NAMALWA (cell line): ENCODE results near the gene TBC1D22A.

Experiments
- DNase-seq: peaks from one replicate; pipeline ENCODE4 v3.0.0-alpha.2; 2015; ENCODE audit warnings: low spot score

Gene TBC1D22A

DNA sequence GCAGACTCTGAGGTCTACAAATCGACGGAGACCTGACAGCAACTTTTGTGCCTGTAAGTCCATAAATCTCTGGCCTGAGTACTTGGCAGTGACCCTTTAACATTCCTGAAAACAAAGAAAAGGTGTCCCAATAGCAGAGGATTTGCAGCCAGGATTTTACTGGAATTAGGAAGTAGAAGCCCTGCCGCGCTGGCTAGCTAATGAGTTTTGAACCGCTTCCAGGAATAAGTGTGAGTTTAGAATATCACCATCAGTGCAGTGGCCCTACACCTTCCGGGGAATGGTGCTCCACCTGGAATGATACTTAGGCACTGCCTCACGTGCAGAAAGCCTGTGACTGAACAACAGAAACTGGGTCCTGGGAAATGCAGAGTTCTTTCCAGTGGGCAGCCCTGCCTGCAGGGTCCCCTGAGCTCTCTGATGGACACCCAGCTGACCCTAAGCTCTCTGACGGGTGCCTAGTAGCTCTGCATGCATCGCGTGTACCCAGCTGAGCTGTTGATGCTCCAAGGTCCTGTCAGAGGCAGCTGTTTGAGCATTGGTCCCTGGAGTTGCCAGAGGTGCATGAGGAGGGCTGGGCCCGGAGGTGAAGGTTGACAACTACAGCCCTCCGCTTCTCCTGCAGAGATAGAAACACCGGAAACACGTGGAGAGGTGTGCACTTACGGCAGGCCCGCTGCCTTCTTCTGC, 380.9 kb downstream of the TBC1D22A start:
- no peak for DNase-seq

DNA sequence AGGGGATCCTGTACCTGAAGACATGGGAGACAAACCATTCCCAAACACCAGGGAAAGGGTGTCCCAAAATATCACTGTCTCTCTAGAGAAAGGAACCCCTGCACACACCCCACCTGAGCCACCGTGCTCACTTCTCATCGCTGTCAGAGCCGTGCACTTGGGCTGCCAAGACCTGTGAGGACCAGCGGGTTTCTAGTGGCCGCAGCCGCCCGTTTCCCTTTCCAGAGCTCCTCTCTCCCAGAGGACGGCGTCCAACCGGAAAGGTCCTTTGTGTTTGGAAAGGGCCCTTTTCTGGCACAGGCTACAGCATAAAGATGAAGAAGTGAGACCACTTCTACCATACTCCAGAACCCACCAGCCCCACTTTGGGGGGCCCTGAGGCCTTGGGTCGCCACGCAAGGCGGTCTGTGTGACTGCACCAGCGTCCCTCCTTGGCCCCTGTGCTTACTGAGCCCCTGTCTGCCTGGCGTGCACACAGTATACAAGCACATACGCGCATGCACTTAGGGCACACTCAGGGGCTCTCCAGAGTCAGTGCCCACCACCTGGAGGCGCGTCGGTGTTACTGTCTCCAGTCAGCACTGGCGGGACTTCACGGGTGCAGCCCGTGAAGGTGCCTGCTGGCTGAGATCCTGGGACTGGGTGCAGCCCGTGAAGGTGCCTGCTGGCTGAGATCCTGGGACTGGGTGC, 381.8 kb downstream of the TBC1D22A start:
- no peak for DNase-seq

DNA sequence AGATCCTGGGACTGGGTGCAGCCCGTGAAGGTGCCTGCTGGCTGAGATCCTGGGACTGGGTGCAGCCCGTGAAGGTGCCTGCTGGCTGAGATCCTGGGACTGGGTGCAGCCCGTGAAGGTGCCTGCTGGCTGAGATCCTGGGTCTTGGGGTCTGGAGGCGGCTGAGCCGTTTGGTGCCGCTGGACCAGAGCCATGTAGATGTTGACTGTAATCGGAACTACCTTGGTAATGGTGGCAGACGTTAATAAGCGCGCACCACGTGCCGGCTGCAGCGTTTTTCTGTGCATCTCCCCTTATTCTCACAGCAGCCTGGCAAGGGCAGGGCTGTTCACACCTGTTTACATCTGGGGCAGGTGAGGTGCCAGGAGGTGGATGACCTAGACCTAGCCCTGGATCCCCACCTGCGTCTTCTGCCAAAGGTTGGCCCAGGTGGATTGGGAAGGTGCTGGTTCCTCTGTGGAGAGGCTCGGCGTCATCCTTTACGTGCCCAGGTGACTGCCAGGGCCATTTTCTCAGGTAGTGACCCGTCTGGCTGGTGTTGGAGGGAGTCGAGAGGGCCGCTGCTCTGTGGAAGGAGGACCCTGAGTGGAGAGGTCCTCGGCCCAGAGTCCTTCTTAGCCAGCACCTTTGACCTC, 382.5 kb downstream of the TBC1D22A start:
- no peak for DNase-seq

DNA sequence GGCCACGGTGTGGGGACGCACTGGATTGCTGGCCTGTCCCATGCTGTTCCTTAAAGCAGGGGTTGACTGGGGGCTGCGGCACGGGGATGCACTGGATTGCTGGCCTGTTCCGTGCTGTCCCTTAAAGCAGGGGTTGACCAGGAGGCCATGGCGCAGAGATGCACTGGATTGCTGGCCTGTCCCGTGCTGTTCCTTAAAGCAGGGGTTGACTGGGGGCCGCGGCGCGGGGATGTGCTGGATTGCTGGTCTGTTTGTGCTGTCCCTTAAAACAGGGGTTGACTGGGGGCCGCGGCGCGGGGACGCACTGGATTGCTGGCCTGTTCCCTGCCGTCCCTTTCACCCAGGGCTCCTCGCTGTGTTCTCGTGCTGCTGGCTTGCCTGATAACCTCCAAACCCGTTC, 383.4 kb downstream of the TBC1D22A start:
- no peak for DNase-seq

DNA sequence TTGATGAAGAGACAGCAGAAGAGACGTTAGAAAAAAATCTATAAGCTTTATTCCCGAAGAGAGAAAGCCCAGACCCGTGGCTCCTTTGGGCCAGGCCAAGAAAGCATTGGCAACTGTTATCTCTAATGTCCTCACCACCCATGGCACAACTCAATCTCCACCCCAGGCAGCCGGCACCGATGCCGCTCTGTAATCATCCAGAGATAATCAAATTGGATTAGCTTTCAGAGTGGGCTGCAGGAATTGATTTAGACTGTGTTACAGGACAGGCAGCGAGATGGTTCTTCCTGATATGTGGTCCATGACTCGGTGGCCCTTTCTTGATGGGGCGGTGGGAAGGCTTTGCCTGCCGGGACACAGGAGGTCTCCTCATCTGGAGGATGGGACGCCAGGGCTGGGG, 383.9 kb downstream of the TBC1D22A start:
- DNase-seq = no peak

DNA sequence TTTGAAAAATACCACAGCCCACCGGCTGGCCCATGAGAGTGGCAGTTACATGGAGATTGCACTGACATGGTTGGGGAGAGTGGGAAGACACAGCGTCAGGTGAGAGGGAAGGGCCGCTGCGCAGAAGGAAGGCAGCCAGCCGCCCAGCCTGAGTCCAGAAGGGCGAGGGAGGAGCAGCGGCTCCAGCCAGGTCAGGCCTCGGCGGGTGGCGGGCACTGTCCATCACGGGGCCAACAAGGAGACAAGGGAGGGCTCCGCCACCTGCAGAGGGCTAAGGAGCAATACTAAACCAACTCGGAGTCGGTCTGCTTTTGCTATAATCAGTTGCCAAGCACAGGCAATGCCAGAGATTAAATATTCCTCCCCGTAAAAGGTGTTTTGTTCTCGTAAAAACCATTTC, 384.5 kb downstream of the TBC1D22A start:
- no peak for DNase-seq

DNA sequence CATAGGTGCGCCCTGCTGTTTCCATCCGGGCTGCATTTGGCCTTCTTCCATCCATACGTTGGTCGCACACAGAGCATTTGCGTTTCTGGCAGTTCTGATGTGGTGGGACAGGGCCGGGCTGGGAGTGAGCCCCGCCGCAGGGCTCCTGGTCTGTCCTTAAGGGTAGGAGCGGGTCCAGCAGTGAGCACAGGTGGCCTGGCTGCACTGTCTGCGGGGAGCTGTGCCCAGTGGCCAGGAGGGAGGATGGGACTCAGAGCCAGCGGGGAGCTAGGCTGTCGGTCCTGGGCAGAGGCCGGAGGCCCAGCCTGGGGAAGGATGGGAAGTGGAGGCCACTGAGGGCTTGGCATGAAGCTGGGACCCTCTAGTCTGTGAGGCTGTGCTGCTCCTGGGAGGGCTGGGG, 385.1 kb downstream of the TBC1D22A start:
- no peak for DNase-seq

DNA sequence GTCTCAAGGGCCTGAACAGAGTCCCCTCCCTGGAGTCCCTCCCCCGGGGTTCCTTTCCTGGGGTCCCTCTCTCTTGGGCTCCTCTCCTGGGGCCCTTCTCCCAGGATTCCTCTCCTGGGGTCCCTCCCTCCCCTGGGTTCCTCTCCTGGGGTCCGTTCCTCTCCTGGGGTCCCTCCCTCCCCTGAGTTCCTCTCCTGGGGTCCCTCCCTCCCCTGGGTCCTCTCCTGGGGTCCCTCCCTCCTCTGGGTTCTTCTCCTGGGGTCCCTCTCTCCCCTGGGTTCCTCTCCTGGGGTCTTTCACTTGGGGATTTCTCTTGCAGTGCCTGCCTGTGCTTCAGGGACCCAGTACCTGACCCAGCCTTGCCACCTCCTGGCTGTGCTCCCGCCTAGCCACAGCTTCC, 386.1 kb downstream of the TBC1D22A start:
- no peak for DNase-seq

DNA sequence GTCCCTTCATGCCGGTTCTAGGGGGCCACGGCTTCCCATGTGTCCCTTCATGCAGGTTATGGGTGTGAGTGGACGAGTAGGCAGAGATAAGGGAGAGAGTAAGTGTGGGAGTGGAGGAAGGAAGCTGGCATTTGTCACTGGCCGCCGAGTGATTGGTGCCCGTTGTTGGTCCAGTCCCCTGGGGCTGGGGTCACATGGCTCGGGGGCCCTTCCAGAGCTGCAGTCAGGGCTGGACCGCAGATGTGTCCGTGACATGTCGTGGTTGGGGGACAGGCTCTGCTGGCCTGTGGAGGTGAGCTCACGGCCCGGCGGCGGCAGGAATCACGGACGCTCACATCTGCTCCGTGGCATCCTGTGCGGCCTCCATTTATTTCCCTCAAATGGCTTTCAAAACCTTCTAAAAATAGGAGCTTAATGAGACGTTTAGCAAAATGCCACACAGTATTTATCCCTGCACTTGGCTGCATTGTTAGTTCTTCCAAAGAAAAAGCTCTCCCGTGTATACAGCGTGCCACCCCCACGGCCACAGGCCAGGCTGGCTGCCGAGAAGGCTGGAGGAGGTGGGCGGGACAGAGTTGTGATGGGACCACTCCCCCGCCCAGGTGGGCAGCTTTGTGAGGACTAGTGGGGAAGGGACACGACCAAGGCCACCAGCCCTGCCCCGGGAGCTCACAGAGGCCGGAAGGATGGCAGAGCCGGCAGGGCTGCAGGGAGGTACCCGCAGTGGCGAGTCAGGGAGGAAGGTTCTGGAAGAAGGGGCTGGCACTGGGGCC, 386.7 kb downstream of the TBC1D22A start:
- no peak for DNase-seq

DNA sequence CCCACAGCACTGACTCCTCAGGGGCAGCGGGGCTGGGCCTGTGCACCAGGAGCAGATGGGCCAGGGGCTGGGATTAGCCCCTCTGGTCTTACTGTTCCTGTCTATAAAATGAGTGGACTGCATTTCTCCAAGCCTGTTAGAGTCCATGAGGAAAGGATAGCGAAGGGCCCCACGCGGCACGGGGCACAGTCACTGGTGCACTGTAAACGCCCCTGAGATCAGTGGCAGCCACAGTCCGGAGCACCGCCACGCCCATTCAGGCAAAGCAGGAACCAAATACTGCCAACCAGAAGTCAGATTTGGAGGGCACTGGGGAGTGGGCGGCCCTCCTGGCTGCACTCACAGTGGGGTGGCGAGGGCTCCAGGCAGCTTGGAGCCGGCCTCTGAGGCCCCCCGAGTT, 387.5 kb downstream of the TBC1D22A start:
- DNase-seq = no peak

DNA sequence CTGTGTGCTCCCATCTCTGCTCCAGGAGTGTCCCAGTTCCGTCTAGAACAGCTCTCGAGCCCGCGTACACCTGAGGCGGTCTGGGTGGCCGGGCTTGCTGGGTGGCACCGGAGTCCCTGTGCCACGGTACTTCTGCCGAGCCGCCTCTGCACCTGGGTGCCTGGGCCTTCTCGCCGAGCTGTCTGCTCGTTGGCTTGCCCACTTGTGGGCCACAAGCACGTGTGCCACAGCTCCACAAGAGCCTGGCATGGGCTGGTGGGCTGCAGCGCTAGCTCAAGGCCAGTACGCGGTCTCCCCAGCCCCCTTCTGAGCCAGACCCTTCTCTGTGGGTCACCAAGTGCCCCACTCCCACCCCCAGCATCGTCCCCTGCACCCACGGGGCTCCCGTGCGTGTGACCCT, 388.0 kb downstream of the TBC1D22A start:
- DNase-seq = no peak

DNA sequence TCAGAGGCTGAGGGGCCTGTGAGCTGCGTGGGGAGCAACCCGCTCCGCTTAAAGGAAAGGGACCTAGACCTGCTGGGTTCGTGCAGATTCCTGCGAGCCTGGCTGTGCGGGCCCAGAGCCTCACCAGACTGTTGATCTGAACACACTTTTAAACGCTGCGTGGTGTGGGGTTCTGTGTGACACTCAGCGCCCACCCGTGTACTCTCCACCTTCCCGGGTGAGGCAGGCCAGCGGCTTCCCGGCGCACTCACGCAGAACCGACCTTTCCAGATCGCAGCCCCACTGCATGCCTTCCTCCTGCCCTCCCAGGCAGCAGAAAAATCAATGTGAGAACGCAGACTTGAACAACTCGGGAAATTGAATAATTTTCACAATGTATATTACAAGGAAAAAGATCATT, 388.6 kb downstream of the TBC1D22A start:
- DNase-seq = no peak

DNA sequence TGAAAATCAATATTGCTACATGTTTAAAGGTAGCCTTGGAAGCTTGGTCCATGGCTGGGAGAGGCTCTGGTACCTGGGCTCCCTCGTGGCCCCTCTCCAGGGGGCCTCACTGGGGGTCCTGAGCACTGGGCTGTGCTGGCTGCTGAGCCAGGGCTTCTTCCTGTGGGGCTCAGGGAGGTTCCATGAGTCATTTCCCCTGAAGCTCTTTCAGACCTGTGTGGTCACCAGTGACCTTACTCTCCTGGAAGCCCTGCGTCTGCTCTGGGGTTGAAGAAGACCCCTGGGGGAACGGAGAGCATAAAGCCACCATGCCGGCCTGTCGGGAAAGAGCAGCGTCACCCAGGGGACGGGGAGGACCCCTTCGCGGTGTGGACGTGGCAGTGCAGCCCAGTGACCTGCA, 389.0 kb downstream of the TBC1D22A start:
- DNase-seq = no peak

DNA sequence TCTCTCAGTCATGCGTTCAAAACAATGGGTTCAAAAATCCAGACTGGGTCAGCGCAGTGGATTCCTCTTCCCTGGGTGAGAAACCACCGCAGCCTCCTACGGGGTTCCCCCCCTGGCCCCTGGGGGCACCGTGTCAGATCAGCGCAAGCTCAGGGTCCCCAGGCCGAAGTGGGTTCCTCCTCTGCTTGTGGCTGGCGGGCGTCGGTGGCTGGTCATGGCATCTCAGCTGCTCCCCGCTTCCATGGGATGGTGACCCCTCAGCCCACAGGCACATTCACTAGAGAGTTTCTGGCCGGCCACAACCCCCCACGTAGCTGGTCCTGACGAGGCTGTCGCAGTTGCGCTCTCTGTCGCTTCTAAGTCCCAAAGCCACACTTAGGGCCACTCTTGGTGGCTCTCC, 389.8 kb downstream of the TBC1D22A start:
- no peak for DNase-seq

DNA sequence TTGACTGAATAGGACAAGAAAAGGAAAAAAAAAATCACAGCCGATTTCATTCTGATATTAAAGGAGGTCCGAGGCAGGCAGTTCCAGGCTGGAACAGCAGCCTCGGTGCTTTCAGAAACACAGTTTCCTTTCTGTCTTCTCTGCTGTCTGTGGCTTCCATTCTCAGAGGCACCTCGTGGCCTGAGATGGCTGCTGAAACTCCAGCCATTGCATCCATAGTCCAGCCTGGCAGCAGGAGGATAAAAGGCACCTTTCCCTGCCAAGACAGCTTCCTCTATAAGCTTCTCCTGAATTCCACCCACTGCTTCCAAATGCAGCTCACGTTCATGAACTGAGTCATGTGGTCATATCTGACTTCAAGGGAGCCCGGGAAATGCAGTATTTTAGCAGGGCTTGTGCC, 390.5 kb downstream of the TBC1D22A start:
- DNase-seq = no peak

DNA sequence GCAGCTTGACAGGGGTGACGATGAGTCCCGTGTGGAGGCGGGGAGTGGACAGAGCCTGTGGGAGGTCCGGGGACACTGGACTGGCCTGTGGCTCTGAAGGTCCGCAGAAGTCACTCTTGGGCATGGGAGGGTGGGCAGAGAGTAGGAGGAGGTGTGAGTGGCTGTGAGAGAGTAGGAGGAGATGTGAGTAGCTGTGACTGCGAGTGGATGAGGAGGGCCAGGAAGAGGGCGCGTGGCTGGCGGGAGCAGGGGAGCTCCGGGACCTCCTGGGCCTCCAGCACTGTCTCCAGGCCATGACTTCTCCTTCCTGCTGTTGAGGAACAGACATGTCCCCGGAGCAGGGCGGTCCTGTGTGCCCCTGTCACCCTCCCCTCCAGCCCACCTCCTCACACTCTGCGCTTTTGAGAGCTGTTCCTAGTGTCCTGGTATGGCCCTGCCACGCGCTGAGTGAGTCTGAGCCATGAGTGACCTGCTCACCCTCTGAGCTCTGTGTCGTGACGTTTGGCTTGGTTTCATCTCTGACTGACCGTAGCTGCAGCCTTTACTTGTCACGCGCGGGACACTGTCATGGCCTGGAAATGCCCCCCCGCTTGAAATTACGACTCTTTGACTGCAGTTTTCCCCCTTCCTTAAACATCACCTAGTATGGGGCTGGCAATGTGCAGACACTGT, 391.5 kb downstream of the TBC1D22A start:
- DNase-seq = no peak

DNA sequence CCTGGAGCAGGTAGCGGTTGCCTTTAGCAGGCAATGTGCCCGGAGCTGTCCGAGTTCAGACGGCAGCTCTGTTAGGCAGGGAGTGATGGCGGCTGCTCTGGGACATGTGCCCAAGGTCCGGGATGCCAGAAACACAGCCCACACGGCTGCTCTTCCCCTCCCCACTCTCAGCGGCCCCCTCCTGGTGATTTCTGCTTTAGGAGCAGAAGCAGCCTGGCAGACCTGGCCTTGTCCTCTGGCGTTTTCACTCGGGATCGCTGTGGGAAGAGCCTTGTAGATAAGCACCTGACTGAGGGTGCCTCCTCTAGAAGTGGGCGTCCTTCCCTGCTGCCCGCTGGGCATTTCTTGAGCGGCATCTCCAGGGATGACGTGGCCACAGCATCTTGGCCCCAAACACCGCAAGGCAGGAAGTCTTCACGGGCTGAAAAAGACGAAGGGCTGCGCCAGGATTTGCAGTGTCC, 392.2 kb downstream of the TBC1D22A start:
- DNase-seq = no peak

DNA sequence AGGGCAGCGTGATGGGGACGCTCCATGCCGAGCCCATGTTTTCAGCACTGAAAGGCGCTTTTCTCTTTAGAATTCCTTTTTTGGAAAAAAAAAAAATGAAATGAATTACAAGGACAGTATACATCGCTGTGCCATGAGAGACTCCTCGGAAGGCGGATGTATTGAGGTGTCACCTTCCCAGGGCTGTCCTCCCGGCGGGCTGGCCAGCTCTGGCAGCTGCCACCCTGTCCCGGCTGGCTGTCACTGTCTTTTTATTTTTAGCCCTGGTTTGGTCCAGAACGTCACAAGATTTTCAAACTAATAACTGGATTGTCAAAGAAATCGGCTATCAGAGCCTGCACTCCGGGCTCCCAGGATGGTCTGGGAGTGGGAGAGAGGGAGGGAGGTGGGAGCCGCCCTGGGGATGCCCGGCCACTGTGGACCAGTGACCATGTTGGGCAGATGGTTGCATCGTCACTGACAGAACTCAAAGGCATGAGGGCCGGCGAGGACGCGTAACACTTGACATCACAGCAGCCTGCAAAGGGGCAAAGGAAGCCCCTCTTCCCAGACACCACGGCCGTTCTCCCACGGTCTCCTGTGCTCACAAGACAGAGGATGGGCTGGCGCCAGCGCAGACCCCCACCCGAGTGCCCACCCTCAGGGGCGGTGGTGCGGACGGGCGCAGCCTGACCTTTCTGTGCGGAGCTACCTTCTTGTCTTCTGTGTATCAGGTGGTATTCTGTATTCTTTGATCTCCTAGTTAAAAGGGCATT, 392.9 kb downstream of the TBC1D22A start:
- DNase-seq = no peak

DNA sequence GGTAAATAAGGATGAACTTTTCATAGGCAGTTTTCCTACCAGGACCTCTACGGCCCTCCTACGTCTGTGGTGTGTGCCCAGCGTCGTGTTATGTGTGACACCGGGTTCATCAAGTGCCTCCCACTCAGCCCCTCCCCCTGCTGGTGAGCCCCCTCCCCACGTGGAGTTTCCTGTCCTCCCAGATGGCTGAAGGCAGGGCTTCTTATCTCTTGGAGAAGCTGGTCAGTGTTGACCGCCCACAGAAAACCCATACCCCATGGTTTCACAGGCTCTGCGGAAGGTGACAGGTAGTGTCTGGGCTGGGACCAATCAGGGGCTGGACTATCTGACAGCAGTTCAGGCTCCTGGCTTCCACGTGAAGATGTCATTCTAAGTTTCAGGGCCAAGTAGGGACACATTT, 393.5 kb downstream of the TBC1D22A start:
- DNase-seq = no peak

DNA sequence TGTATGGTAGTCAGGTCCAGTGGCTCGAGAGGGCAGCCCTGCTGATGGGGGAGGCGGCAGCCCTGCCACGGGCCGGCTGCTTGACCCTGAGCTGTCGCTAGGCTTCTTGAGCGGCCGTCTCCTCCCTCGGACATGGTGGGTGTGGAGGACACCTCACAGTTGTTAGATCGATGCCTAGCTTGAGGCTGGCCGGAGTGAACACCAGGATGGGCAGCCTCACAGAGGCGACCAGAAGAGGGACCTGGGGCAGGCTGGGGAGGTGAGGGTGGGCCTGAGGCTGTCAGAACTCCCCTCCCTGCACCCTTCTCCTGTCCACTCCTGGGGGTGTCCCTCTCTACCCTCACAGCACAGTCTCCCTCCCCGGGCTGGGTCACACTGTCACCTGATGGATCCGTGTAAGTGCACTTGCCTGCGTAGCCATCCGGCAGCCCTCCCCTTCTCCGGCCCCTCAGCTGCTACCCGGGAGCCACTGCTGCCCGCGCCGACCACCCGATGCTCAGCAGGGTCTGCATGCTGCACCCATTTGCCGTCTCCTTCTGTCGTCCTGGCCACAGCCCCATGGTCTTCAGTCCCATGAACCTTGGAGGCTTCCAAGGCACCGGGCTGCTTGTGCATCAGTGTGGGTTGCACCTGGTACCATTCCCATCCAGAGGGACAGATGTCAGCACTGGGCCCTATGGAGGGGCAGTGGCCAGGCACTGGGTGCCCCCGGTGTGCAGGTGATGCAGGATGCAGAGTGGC, 394.1 kb downstream of the TBC1D22A start:
- DNase-seq = no peak

DNA sequence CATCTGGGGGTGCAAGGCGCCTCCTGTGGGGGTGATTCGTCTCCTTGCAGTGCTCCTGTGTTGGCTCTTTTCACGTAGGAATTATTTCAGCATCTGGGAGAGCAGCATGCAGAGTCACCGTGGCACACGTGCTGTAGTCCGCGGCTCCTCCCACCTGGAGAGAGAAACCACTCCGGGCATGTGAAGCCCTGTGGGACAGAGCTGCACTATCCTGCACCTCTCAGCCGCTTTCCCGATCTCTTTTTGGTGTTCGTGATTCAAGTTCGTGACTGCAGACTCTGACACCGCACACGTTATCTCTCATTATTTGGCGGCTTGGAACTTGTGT, 394.6 kb downstream of the TBC1D22A start:
- DNase-seq = no peak
